IPS-NIHi7 (cell line): ENCODE results near the gene IRAK4.
A peak's percentile ranks its signal among the peaks of the same experiment; 100 is the strongest.

Experiments used
- DNase-seq: peaks from one replicate; pipeline ENCODE4 v3.0.0; 2012; ENCODE audit warnings: mixed read lengths; ENCODE audit errors: extremely low spot score

The IRAK4 gene

GRCh38 chr12:43835656-43836474, 77.1 kb downstream of the IRAK4 start, which contains the start of gene TMEM117:
TSS of gene TMEM117 (plus strand) at chr12:43836081.
- DNase-seq: peak; percentile 79

GRCh38 chr12:43836475-43836989, 77.8 kb downstream of the IRAK4 start:
- no peak for DNase-seq
